Measurements from ENCODE around the gene HTATSF1.

The HTATSF1 gene

GRCh38 chrX:136540226-136540625 is 42.8 kb downstream of the HTATSF1 start:
- no peak for TF ChIP-seq CTCF (IDR thresholded peaks at IDR 0.05; ENCODE audit: borderline replicate concordance, control extremely low read depth, extremely low read depth, insufficient read depth, missing control alignments)
- in situ Hi-C loops (cut with MboI; ENCODE audit: low sequenced_read_pairs, unreplicated experiment), result no loop called here
- no peak for DNase-seq (ENCODE audit: low spot score)

GRCh38 chrX:136541294-136541693 is 43.9 kb downstream of the HTATSF1 start:
- in situ Hi-C loops (cut with MboI; ENCODE audit: low sequenced_read_pairs, unreplicated experiment), result no loop called here
- no peak for TF ChIP-seq CTCF (IDR thresholded peaks at IDR 0.05; ENCODE audit: borderline replicate concordance, control extremely low read depth, extremely low read depth, insufficient read depth, missing control alignments)
- no peak for DNase-seq (ENCODE audit: low spot score)

GRCh38 chrX:136542281-136542680 is 44.9 kb downstream of the HTATSF1 start:
- DNase-seq (ENCODE audit: low spot score), result no peak
- no peak for TF ChIP-seq CTCF (IDR thresholded peaks at IDR 0.05; ENCODE audit: borderline replicate concordance, control extremely low read depth, extremely low read depth, insufficient read depth, missing control alignments)
- in situ Hi-C loops (cut with MboI; ENCODE audit: low sequenced_read_pairs, unreplicated experiment), result no loop called here

- in situ Hi-C loops (cut with MboI; ENCODE audit: low sequenced_read_pairs, unreplicated experiment), result no loop called here
- TF ChIP-seq CTCF (IDR thresholded peaks at IDR 0.05; ENCODE audit: borderline replicate concordance, control extremely low read depth, extremely low read depth, insufficient read depth, missing control alignments), result no peak
- no peak for DNase-seq (ENCODE audit: low spot score)
Observed at GRCh38 chrX:136546371-136546781, 49.0 kb downstream of the HTATSF1 start.

GRCh38 chrX:136549226-136549625 is 51.8 kb downstream of the HTATSF1 start:
- no peak for DNase-seq (ENCODE audit: low spot score)
- TF ChIP-seq CTCF (IDR thresholded peaks at IDR 0.05; ENCODE audit: borderline replicate concordance, control extremely low read depth, extremely low read depth, insufficient read depth, missing control alignments), result no peak
- in situ Hi-C loops (cut with MboI; ENCODE audit: low sequenced_read_pairs, unreplicated experiment), result no loop called here

GRCh38 chrX:136551410-136551809 is 54.0 kb downstream of the HTATSF1 start:
- TF ChIP-seq CTCF (IDR thresholded peaks at IDR 0.05; ENCODE audit: borderline replicate concordance, control extremely low read depth, extremely low read depth, insufficient read depth, missing control alignments), result no peak
- no peak for DNase-seq (ENCODE audit: low spot score)
- in situ Hi-C loops (cut with MboI; ENCODE audit: low sequenced_read_pairs, unreplicated experiment), result no loop called here

GRCh38 chrX:136555694-136556093 is 58.3 kb downstream of the HTATSF1 start:
- DNase-seq (ENCODE audit: low spot score), result no peak
- in situ Hi-C loops (cut with MboI; ENCODE audit: low sequenced_read_pairs, unreplicated experiment), result no loop called here
- no peak for TF ChIP-seq CTCF (IDR thresholded peaks at IDR 0.05; ENCODE audit: borderline replicate concordance, control extremely low read depth, extremely low read depth, insufficient read depth, missing control alignments)
